GM12865 (cell line): Measurements from ENCODE around the gene PRM1.
"Not testable (repeated sequence)": the region's sequence is repeated elsewhere in the genome, so short reads cannot be mapped to it uniquely, and the experiment has no call there.

Source experiments
- DNase-seq: peaks from one replicate; pipeline ENCODE4 v3.0.0; 2010; ENCODE audit warnings: low read depth
- H3K4me3 ChIP-seq: 2 replicates; pipeline ENCODE4 v1.5.1; 2011; ENCODE audit warnings: mild to moderate bottlenecking, low read depth, low read length, control low read depth
- CTCF ChIP-seq: IDR thresholded peaks from 2 replicates; pipeline ENCODE4 v1.5.1; 2011; ENCODE audit warnings: low read length, control low read depth, low read depth, inconsistent platforms; ENCODE audit not compliant: insufficient read depth; ENCODE audit errors: missing control alignments

Gene PRM1

GRCh38 chr16:11300560-11300892, 19.4 kb upstream of the PRM1 start:
- no peak for TF ChIP-seq CTCF
- DNase-seq, result no peak
- no peak overlapping the region for H3K4me3 ChIP-seq

GRCh38 chr16:11299865-11300559, 18.9 kb upstream of the PRM1 start:
- H3K4me3 ChIP-seq, result no peak overlapping the region
- peak; percentile 21 for DNase-seq
- no peak for TF ChIP-seq CTCF

GRCh38 chr16:11298950-11299547, 17.9 kb upstream of the PRM1 start:
- not testable (repeated sequence) for H3K4me3 ChIP-seq
- peak; percentile 77 for DNase-seq

GRCh38 chr16:11298143-11298900, 17.2 kb upstream of the PRM1 start:
- peak overlapping the region; percentile 37 for H3K4me3 ChIP-seq
- no peak for TF ChIP-seq CTCF

GRCh38 chr16:11297492-11298142, 16.5 kb upstream of the PRM1 start:
- DNase-seq, result peak; percentile 93
- H3K4me3 ChIP-seq, result peak overlapping the region; percentile 37
- peak; percentile 3 for TF ChIP-seq CTCF

More at GRCh38 chr16:11298143-11298900, 17.2 kb upstream of the PRM1 start:
- peak; percentile 23 for DNase-seq

GRCh38 chr16:11296706-11297491, 15.8 kb upstream of the PRM1 start:
- no peak for TF ChIP-seq CTCF
- DNase-seq, result peak; percentile 42
- peak overlapping the region; percentile 37; the same call in 1 of the 2 replicates for H3K4me3 ChIP-seq
